Fibroblast of skin of right biceps (primary cell): ENCODE results near the gene RABL2B.
A peak's percentile ranks its signal among the peaks of the same experiment; 100 is the strongest.
"Not testable (repeated sequence)": the region's sequence is repeated elsewhere in the genome, so short reads cannot be mapped to it uniquely, and the experiment has no call there.

Experiments used
- DNase-seq: peaks from one replicate; pipeline ENCODE4 v3.0.0-alpha.2; 2013

The RABL2B gene

DNA sequence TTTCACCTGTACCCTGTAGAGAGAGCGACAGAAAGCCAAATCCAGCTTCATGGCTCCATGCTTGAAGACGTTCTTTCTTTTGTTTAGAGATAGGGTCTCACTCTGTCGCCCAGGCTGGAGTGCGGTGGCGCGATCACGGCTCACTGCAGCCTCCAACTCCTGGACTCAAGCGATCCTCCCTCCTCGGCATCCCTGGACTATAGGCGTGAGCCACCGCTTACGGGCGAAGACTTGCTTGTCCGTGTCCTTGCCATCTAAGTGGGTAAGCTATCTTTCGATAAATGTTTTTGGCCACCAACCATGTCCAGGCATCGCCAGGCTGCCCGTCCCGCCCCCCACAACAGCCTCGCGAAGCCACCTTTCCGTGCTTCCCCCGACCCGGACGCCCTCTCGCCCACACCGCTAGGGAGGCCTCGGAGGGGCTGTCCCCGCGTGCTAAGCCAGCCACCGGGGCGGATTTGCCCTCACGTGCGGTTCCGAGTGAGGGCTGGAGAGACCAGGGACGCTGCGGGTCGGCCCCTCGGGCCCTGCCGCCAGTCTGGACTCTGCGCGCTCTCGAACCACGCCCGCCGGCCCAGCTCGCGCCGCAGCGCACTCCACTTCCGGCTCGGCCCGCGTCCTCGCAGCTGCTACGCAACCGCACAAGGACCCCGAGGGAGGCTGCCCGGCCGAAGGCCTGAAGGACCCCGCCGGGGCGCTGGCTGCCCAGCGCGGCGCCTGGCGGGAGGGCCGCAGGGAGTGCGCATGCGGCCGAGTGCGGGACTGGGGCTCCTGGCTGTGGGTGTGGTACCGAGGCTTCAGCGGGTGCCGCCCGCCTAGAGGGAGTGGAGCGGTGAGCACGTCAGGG is at the start of gene RABL2B:
TSS of gene RABL2B (minus strand) at position 604 of the 847 bp plus-strand sequence. CDS start 1,342 bp downstream, outside the sequence.
- DNase-seq = peak; percentile 86

DNA sequence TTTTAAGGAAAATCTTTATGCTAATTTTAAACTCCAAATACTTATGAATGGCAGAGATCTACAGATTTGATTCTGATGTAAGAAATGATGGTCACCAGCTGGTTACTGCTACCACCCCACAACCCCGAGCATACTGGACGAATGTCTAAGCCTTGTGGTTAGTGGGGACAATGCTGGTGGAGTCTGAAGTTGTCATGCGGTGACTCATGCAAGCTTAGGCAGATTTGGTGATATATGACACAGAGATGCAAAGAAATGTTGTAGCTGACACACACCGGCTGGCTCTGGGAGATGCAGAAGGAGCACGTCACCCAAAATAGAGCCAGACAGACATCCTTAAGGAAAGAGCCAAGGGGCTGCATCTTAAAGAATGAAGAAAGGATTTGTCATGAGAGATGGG is 3.5 kb upstream of the RABL2B start:
- DNase-seq = not testable (repeated sequence)

GRCh38 chr22:50785289-50785688 is 1.9 kb upstream of the RABL2B start:
- not testable (repeated sequence) for DNase-seq

GRCh38 chr22:50783880-50784276 is 442 bp upstream of the RABL2B start:
- DNase-seq = not testable (repeated sequence)

GRCh38 chr22:50782253-50782652 is 1.2 kb downstream of the RABL2B start:
- not testable (repeated sequence) for DNase-seq

DNA sequence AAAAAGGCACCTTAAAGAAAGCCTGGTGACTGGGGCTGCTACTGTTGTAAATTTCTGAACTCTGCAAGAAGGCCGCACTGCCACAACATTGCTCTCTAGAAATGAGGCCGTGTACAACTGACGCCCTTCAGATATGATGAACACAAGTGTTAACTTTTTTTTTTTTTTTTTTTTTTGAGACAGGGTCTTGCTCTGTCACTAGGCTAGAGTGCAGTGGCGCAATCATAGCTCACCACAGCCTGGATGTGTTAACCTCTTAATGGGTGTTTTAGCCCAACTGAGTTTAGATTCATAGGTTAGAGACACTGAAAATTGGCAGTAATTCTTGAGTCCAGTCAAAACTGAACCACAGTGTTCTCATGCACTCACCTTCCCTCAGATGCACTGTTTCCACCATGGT is 3.2 kb downstream of the RABL2B start:
- not testable (repeated sequence) for DNase-seq

DNA sequence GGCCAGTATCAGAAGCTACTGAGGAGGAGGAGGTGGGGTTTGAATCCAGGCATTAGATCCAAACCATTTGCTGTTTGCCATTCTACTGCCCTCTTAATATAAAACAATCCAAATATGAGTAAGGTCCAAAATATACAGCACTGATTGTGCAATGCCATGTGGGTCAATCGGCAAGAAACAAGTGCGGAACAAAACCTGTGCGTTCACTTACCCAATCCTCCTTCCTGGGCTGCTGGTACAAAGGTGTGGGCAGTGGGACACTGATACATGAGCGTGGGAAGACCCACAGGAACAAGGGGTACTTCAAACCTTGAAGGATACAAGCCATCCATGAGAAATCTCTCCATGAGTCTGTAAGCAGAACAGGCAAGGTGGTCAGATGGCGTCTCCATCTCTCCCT is 5.8 kb downstream of the RABL2B start:
- DNase-seq = not testable (repeated sequence)

DNA sequence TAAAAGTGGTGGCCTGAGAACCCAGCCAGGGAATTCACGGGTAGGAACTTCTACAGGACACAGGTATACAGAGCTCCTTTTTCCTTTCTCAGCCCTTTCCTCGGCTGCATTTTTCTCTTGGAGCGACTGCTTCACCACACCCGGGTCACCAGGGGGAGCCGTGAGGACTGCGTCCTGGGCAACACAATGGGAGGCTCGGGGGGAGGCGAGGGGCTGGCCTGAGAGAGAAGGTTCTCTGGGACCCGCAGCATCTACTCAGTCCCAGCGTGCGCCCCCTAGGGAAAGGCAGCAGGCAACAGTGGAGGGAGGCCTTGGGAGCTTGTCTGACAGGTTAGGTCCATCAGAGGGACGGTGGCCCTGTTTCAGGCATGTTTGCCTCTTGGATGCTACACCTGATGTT is 8.3 kb downstream of the RABL2B start:
- DNase-seq = peak; percentile 70

DNA sequence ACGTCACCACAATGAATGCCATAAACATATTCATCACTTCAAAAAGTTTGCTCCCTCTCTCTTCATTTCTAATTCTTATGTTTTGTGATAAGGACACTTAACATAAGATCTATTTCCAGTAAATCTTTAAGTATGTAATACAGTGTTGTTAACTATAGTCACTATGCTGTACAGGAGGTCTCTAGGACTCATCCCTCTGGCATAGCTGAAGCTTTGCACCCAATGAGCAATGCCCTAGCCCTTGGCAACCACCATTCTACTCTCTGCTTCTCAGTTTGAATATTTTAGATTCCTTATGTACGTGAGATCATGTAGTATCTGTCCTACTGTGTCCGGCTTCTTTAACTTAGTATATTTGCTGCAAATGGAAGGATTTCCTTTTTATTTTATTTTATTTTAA is 19.1 kb downstream of the RABL2B start:
- not testable (repeated sequence) for DNase-seq

DNA sequence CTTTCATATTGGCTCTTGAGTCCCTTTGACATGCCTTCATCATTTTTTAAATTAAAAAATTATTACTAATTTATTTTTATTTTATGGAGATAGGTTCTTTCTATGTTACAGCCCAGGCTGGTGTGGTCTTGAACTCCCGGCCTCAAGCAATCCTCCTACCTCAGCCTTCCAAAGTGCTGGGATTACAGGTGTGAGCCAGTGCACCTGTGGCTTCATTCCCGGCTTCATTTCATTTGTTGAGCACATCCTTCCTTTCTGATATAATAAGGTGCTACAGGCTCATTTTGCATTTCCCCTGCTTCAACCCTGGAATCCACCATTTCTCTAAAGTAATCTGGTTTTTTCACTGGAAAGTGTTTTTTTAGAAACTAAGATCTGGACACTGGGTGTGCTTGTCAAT is 21.6 kb downstream of the RABL2B start:
- DNase-seq = not testable (repeated sequence)

GRCh38 chr22:50759597-50760341 is 23.7 kb downstream of the RABL2B start:
- peak; percentile 68 for DNase-seq

- DNase-seq = peak; percentile 17
These were observed 26.4 kb downstream of the RABL2B start for GRCh38 chr22:50756949-50757491.

- not testable (repeated sequence) for DNase-seq
These were observed 27.0 kb downstream of the RABL2B start for GRCh38 chr22:50756406-50756805.

- not testable (repeated sequence) for DNase-seq
These were observed 28.2 kb downstream of the RABL2B start for GRCh38 chr22:50755251-50755650.

GRCh38 chr22:50749302-50750074 is 33.9 kb downstream of the RABL2B start:
- not testable (repeated sequence) for DNase-seq

GRCh38 chr22:50748630-50749029 is 34.8 kb downstream of the RABL2B start:
- not testable (repeated sequence) for DNase-seq

DNA sequence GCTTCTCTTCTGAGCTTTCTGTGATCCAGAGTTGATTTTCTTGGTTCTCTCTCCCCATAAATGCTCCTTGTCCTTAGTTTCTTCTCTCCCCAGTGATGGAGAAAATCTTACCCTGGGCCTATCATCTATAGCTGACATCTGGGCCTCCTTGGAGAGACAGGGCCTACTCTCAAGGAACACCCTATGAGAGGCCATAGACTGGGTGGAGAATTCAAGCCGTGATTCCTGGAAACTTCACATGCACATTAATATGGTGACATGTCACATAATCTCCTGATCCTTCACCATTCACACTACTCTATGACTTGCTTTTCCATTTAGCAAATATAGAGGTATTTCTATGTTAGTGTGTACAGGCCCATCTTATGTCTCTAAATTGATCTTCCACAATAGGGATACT is 35.9 kb downstream of the RABL2B start:
- DNase-seq = not testable (repeated sequence)

GRCh38 chr22:50744424-50744823 is 39.0 kb downstream of the RABL2B start:
- not testable (repeated sequence) for DNase-seq

DNA sequence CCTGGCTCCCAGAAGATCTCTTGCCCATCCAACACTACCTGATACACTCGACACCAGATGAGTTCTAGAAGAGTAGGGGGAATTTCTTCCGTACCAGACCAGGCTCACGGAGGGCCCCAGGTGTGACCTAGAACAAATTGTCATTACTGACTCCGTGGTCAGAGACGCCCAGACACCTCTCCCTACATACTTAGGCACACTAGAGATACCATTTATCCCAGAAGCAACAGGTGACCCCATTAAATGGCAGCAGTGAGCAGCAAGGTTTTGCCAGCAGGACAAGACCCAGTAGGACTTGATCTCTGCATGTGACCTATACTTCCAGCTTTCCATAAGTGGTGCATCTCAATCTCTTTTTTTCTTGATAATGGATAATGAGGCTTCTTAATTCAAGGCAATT is 42.7 kb downstream of the RABL2B start:
- not testable (repeated sequence) for DNase-seq

DNA sequence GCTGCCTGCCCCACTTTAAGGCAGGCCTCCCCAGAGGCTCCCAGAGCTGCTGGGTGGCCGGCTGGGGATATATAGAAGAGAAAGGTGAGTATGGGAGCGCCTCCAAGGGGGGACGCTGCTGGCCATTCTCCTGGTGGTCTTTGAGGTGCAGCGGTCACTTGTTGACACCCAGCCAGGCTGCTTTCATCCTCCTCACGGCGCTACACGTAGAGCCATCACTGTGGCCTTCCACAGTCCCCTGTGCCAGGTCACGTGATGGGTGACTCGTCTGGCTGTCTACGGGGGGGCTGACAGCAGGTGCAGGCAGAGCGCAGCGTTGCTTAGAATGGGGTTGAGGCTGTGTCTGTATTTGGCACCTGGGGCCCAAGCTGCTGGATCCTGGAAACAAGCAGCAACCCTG is 43.5 kb downstream of the RABL2B start:
- DNase-seq = no peak

GRCh38 chr22:50739279-50739691 is 44.2 kb downstream of the RABL2B start:
- DNase-seq = no peak

- no peak for DNase-seq
These were observed 44.7 kb downstream of the RABL2B start for GRCh38 chr22:50738649-50739227.
